Neural progenitor cell (in vitro differentiated cells): ENCODE data around the gene PIM3.

Experiments used
- CTCF ChIP-seq: fragments of 200-600 bp; sonication (generic); IDR thresholded peaks from 2 replicates; pipeline ENCODE4 v1.5.1; 2017; ENCODE audit warnings: antibody characterized with exemption, mild to moderate bottlenecking
- EZH2 ChIP-seq: fragments of 200-600 bp; sonication (generic); IDR thresholded peaks from 2 replicates; pipeline ENCODE4 v1.6.1; 2017; ENCODE audit warnings: antibody characterized with exemption, mild to moderate bottlenecking, moderate library complexity

DNA sequence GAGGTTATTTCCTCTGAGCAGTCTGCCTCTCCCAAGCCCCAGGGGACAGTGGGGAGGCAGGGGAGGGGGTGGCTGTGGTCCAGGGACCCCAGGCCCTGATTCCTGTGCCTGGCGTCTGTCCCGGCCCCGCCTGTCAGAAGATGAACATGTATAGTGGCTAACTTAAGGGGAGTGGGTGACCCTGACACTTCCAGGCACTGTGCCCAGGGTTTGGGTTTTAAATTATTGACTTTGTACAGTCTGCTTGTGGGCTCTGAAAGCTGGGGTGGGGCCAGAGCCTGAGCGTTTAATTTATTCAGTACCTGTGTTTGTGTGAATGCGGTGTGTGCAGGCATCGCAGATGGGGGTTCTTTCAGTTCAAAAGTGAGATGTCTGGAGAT, 3.1 kb downstream of the PIM3 start:
- no peak for TF ChIP-seq CTCF
- no peak for TF ChIP-seq EZH2
